HEK293T (cell line): ENCODE measurements around the gene SETD5.

Experiments used
- BHLHE40 ChIP-seq: fragments of 450-650 bp; IDR thresholded peaks from 2 replicates; pipeline ENCODE4 v1.6.1; 2016; ENCODE audit warnings: mild to moderate bottlenecking, moderate library complexity, borderline replicate concordance
- FOXA1 ChIP-seq: fragments of 450-650 bp; IDR thresholded peaks from 2 replicates; pipeline ENCODE4 v1.6.1; 2016; ENCODE audit warnings: mild to moderate bottlenecking
- HDGF ChIP-seq: fragments of 450-650 bp; IDR thresholded peaks from 2 replicates; pipeline ENCODE4 v1.6.1; 2017; ENCODE audit warnings: antibody characterized with exemption, borderline replicate concordance

GRCh38 chr3:9491506-9491905, 94.1 kb downstream of the SETD5 start:
- TF ChIP-seq BHLHE40 (no peak), HDGF (no peak), FOXA1 (no peak)
